Testis (tissue), 3 donors: Measurements from ENCODE around the gene CFAP58. TPM values are rescaled to one million over a fixed set of nuclear protein-coding genes. Genes with fewer than 3 reads are reported as not detected.

Experiments
- DNase-seq: peaks from one replicate; pipeline ENCODE4 v3.0.0-alpha.2; 2019
- H3K27ac ChIP-seq, 2 donors: fragments of 200-600 bp; sonication (generic); one replicate each; pipeline ENCODE4 v1.5.1; 2019
- H3K27me3 ChIP-seq: fragments of 200-600 bp; sonication (generic); one replicate; pipeline ENCODE4 v1.5.1; 2019
- H3K36me3 ChIP-seq: fragments of 200-600 bp; sonication (generic); one replicate; pipeline ENCODE4 v1.5.1; 2017; ENCODE audit warnings: low read depth; ENCODE audit errors: missing control alignments
- H3K4me1 ChIP-seq: fragments of 200-600 bp; sonication (generic); one replicate; pipeline ENCODE4 v1.5.1; 2019
- H3K4me3 ChIP-seq, 2 donors: fragments of 200-600 bp; sonication (generic); one replicate each; pipeline ENCODE4 v1.5.1; 2017 to 2019
- H3K9me3 ChIP-seq: fragments of 200-600 bp; sonication (generic); one replicate; pipeline ENCODE4 v1.5.1; 2017
- CTCF ChIP-seq, 3 experiments: fragments of 450-650 bp in 2 of 3; fragments of 200-600 bp in 1 of 3; sonication (generic) in 1 of 3; IDR thresholded peaks; one replicate each; pipeline ENCODE4 v1.5.1; 2016 to 2019; ENCODE audit warnings: antibody characterized with exemption in 3 of 3, mild to moderate bottlenecking in 2 of 3, moderate library complexity in 1 of 3
- POLR2A ChIP-seq: fragments of 450-650 bp; IDR thresholded peaks from one replicate; pipeline ENCODE4 v1.6.1; 2017; ENCODE audit warnings: antibody characterized with exemption, mild to moderate bottlenecking, moderate library complexity
- WGBS, 2 donors: methylation state at CpG; one replicate each; pipeline ENCODE4 v1.1.5; 2018; 5-methylcytosine and 5-hydroxymethylcytosine counted together
- intact Hi-C: fragments of 100-400 bp; cut with DNase I; formaldehyde crosslinking; loops from one replicate; pipeline ENCODE4 v1.15.1; 2023; ENCODE audit warnings: low total_unique reads
- polyA plus RNA-seq: library from polyadenylated mRNA; stranded (reverse); fragments of 350-450 nt; fragmentation: Illumina TruSeq; extraction: RNeasy Lipid Tissue Mini Kit (QIAGEN cat#74804); gene quantifications from one replicate; pipeline ENCODE4 v1.2.3, GENCODE V29; 2014; ENCODE audit warnings: low read depth, low replicate concordance; ENCODE audit not compliant: insufficient read depth
- total RNA-seq, 2 donors: library from RNA; depleted of rRNA; stranded (reverse); fragments of >200 nt; gene quantifications; one replicate each; pipeline ENCODE4 v1.2.3, GENCODE V29; 2016

CFAP58 gene
- total and polyA plus RNA-seq, 3 donors from 2014 or later, result 10.1 to 16.3 (median 14.6) TPM

GRCh38 chr10:104417637-104418292 is 64.1 kb downstream of the CFAP58 start:
- no peak for TF ChIP-seq POLR2A
- no peak for TF ChIP-seq CTCF (IDR thresholded peaks at IDR 0.05)
- Histone ChIP-seq H3K9me3 (no peaks in the 10 kb centered on the region), H3K4me1 (no peaks in the 10 kb centered on the region), H3K27me3 (no peaks in the 10 kb centered on the region), H3K4me3 (no peak overlapping the region), H3K27ac (no peak overlapping the region), H3K36me3 (no peaks in the 10 kb centered on the region)
- 84 to 87% methylated on average over 6 of the region's 6 CpGs for WGBS, 2 donors
- no peak for DNase-seq
- intact Hi-C loops, result no loop called here

- no peak overlapping the region for H3K27ac ChIP-seq
- TF ChIP-seq CTCF (IDR thresholded peaks at IDR 0.05), result no peak
- no peak for TF ChIP-seq POLR2A
- no peaks in the 10 kb centered on the region for H3K4me1 ChIP-seq
- no peak overlapping the region for H3K4me3 ChIP-seq
- no peaks in the 10 kb centered on the region for H3K27me3 ChIP-seq
- no peaks in the 10 kb centered on the region for H3K9me3 ChIP-seq
- 64 to 89% methylated on average over 1 of the region's 1 CpG for WGBS, 2 donors
- DNase-seq, result no peak
- intact Hi-C loops, result no loop called here
- H3K36me3 ChIP-seq, result no peaks in the 10 kb centered on the region
Observed at GRCh38 chr10:104424719-104425118, 71.1 kb downstream of the CFAP58 start.

GRCh38 chr10:104427989-104428388 is 74.4 kb downstream of the CFAP58 start:
- no peaks in the 10 kb centered on the region for H3K27me3 ChIP-seq
- WGBS, 2 donors, result 64 to 74% methylated on average over 5 of the region's 5 CpGs
- no peak for DNase-seq

GRCh38 chr10:104429846-104430245 is 76.2 kb downstream of the CFAP58 start:
- DNase-seq, result no peak
- Histone ChIP-seq H3K27me3 (no peaks in the 10 kb centered on the region), H3K27ac (no peak overlapping the region), H3K36me3 (no peaks in the 10 kb centered on the region), H3K9me3 (no peaks in the 10 kb centered on the region), H3K4me3 (no peak overlapping the region), H3K4me1 (no peaks in the 10 kb centered on the region)
- intact Hi-C loops, result no loop called here
- 45 to 46% methylated on average over 3 of the region's 3 CpGs for WGBS, 2 donors
- TF ChIP-seq CTCF (IDR thresholded peaks at IDR 0.05), result no peak
- no peak for TF ChIP-seq POLR2A

More at GRCh38 chr10:104427989-104428388, 74.4 kb downstream of the CFAP58 start:
- Histone ChIP-seq H3K27ac (no peak overlapping the region), H3K4me1 (no peaks in the 10 kb centered on the region), H3K4me3 (no peak overlapping the region), H3K9me3 (no peaks in the 10 kb centered on the region), H3K36me3 (no peaks in the 10 kb centered on the region)
- no peak for TF ChIP-seq CTCF (IDR thresholded peaks at IDR 0.05)
- intact Hi-C loops, result no loop called here

- TF ChIP-seq POLR2A (no peak), CTCF (IDR thresholded peaks at IDR 0.05) (no peak)
Observed at GRCh38 chr10:104430360-104430759, 76.7 kb downstream of the CFAP58 start.

More at GRCh38 chr10:104430360-104430759, 76.7 kb downstream of the CFAP58 start:
- no peak overlapping the region for H3K4me3 ChIP-seq
- WGBS, 2 donors, result 66 to 73% methylated on average over 3 of the region's 3 CpGs
- DNase-seq, result no peak
- H3K36me3 ChIP-seq, result no peaks in the 10 kb centered on the region
- intact Hi-C loops, result no loop called here
- H3K4me1 ChIP-seq, result no peaks in the 10 kb centered on the region
- H3K27ac ChIP-seq, result no peak overlapping the region
- no peaks in the 10 kb centered on the region for H3K9me3 ChIP-seq
- no peaks in the 10 kb centered on the region for H3K27me3 ChIP-seq
